Naive thymus-derived CD8-positive, alpha-beta T cell (primary cell): ENCODE results near the gene DYNLT1. TPM values are rescaled to one million over a fixed set of nuclear protein-coding genes. Genes with fewer than 3 reads are reported as not detected.

Source experiments
- ATAC-seq, 2 donors: fragments of 150-1000 bp; cut with Tn5 transposase in 1 of 2; sonication (Bioruptor Pico), chemical (Tn5 transposase) in 1 of 2; 1 replicate in 1 of 2; 2 replicates in 1 of 2; pipeline ENCODE4 v1.10.0; 2021; ENCODE audit warnings: mild to moderate bottlenecking in 2 of 2, moderate library complexity in 2 of 2
- POLR2A ChIA-PET: fragments of 350-600 bp; sonication (Branson Sonifier 250); formaldehyde crosslinking; loops from one replicate; lab custom pipeline; 2021; ENCODE audit warnings: antibody characterized with exemption; lab: Charles Lee
- DNase-seq, 10 donors: peaks; one replicate each; pipeline versions ENCODE4 v3.0.0 to v3.0.0-alpha.2; 2020 to 2022
- H3K27ac Mint-ChIP-seq, 10 donors: one replicate each; pipeline ENCODE4 v1.8.0; 2020 to 2022; ENCODE audit warnings: mild to moderate bottlenecking in 10 of 10, mixed read lengths in 10 of 10, moderate library complexity in 4 of 10, inconsistent platforms in 1 of 10
- H3K27me3 Mint-ChIP-seq, 5 donors: one replicate each; pipeline ENCODE4 v1.8.0; 2021 to 2022; ENCODE audit warnings: mixed read lengths in 5 of 5
- H3K36me3 Mint-ChIP-seq, 3 donors: one replicate each; pipeline ENCODE4 v1.8.0; 2020 to 2022; ENCODE audit warnings: mixed read lengths in 3 of 3, mild to moderate bottlenecking in 2 of 3, inconsistent platforms in 1 of 3
- H3K4me1 Mint-ChIP-seq, 4 donors: one replicate each; pipeline ENCODE4 v1.8.0; 2021 to 2022; ENCODE audit warnings: mixed read lengths in 4 of 4
- H3K4me3 Mint-ChIP-seq, 10 donors: one replicate each; pipeline ENCODE4 v1.8.0; 2020 to 2022; ENCODE audit warnings: mild to moderate bottlenecking in 10 of 10, mixed read lengths in 10 of 10, moderate library complexity in 6 of 10, inconsistent platforms in 1 of 10
- H3K9me3 Mint-ChIP-seq, 9 donors: one replicate each; pipeline ENCODE4 v1.8.0; 2020 to 2022; ENCODE audit warnings: mixed read lengths in 9 of 9, mild to moderate bottlenecking in 3 of 9, inconsistent platforms in 1 of 9, moderate library complexity in 1 of 9
- polyA plus RNA-seq, 3 donors: library from polyadenylated mRNA; unstranded; fragments of 300-500 nt; fragmentation: Illumina TruSeq; gene quantifications; one replicate each; pipeline ENCODE4 v1.2.3, GENCODE V29; 2021
- total RNA-seq, 8 experiments: library from RNA in 2 of 8; stranded (reverse) in 2 of 8; gene quantifications; one replicate each; pipeline ENCODE4 v1.2.3 and lab custom pipeline; 2021 to 2026

Gene DYNLT1
- total and polyA plus RNA-seq, 5 experiments from 2014 or later: 54.4 to 78.6 (median 63.3) TPM

DNA sequence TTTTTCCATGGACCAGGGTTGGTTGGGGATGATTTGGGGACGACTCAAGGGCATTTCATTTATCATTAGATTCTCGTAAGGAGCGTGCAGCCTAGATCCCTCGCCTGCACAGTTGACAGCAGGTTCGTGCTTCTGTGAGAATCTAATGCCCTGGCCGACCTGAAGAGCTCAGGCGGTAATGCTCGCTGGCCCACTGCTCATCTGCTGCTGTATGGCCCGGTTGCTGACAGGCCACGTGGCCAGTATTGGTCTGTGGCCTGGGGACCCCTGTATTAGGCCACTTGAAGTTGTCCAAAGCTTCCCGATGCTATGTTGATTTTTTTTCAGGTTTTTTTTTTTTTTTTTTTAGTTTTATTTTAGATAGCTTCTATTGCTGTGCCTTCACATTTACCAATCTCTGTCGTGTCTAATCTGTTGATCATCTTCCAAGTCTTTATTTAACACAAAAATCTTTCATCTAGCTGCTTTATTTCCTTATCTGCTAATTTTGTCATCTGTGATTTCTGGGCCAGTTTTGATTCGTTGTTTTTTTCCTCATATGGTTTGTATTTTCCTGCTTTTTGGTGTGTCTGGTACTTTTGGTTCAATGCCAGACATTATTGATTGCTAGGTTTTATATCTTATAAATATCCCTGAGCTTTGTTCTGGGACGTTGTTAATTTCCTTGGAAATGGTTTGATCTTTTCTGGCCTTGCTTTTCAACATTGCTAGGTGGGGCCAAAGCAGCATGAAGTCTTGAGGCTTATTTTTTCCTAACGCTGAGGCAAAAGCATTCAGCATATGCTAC lies 41.1 kb downstream of the DYNLT1 start:
- Mint-ChIP-seq H3K9me3 (no peaks in the 10 kb centered on the region), H3K36me3 (peaks cover 0 to 72% (median 8%) of the 10 kb centered on the region in 3 donors), H3K27me3 (no peaks in the 10 kb centered on the region), H3K4me3 (no peak overlapping the region), H3K4me1 (peaks cover 0 to 10% (median 8%) of the 10 kb centered on the region in 4 donors), H3K27ac (peak overlapping the region in 6 of 10 donors; percentile 4 to 75 (median 20))
- ATAC-seq: no peak
- POLR2A ChIA-PET: interaction anchor here (0.6 kb wide), 1 partner anchor 404 kb away, joined by 4 read pairs; no protein-coding TSS in a partner anchor
- peak in 1 of 10 donors; percentile 7 for DNase-seq

GRCh38 chr6:158599635-158600034 lies 44.9 kb downstream of the DYNLT1 start:
- H3K9me3 Mint-ChIP-seq: no peaks in the 10 kb centered on the region
- ATAC-seq (no peak), DNase-seq (peak in 1 of 10 donors; percentile 47)
- H3K4me3 Mint-ChIP-seq: no peak overlapping the region
- peak overlapping the region in 1 of 10 donors; percentile 69 for H3K27ac Mint-ChIP-seq
- no peaks in the 10 kb centered on the region for H3K27me3 Mint-ChIP-seq
- peaks cover 0 to 75% (median 6%) of the 10 kb centered on the region in 3 donors for H3K36me3 Mint-ChIP-seq
- peaks cover 0 to 16% (median 9%) of the 10 kb centered on the region in 4 donors for H3K4me1 Mint-ChIP-seq
- POLR2A ChIA-PET: no interaction called here

- Mint-ChIP-seq H3K27me3 (no peaks in the 10 kb centered on the region), H3K27ac (peak overlapping the region in 2 of 10 donors; percentile 35 to 61), H3K9me3 (no peaks in the 10 kb centered on the region), H3K4me3 (no peak overlapping the region), H3K36me3 (peaks cover 0 to 80% (median 9%) of the 10 kb centered on the region in 3 donors), H3K4me1 (peaks cover 0 to 11% (median 2%) of the 10 kb centered on the region in 4 donors)
- DNase-seq: peak in 1 of 10 donors; percentile 43
- ATAC-seq: no peak
- POLR2A ChIA-PET: no interaction called here
These were observed 47.0 kb downstream of the DYNLT1 start for GRCh38 chr6:158597565-158597964.

GRCh38 chr6:158596861-158597260 lies 47.7 kb downstream of the DYNLT1 start:
- DNase-seq: peak in 1 of 10 donors; percentile 19
- peaks cover 0 to 9% (median 2%) of the 10 kb centered on the region in 4 donors for H3K4me1 Mint-ChIP-seq
- H3K36me3 Mint-ChIP-seq: peaks cover under 1 to 79% (median 11%) of the 10 kb centered on the region in 3 donors
- H3K4me3 Mint-ChIP-seq: no peak overlapping the region
- no peaks in the 10 kb centered on the region for H3K9me3 Mint-ChIP-seq
- no peaks in the 10 kb centered on the region for H3K27me3 Mint-ChIP-seq
- peak overlapping the region in 8 of 10 donors; percentile 15 to 68 (median 48) for H3K27ac Mint-ChIP-seq
- ATAC-seq: no peak
- POLR2A ChIA-PET: no interaction called here

GRCh38 chr6:158595223-158595622 lies 49.3 kb downstream of the DYNLT1 start:
- peaks cover 0 to 7% (median 2%) of the 10 kb centered on the region in 4 donors for H3K4me1 Mint-ChIP-seq
- peak; percentile 64 to 67 for ATAC-seq
- peaks cover 12 to 88% (median 17%) of the 10 kb centered on the region in 3 donors for H3K36me3 Mint-ChIP-seq
- DNase-seq: peak in 3 of 10 donors; percentile 5 to 29 (median 19)
- H3K4me3 Mint-ChIP-seq: no peak overlapping the region
- no peaks in the 10 kb centered on the region for H3K27me3 Mint-ChIP-seq
- POLR2A ChIA-PET: no interaction called here
- H3K9me3 Mint-ChIP-seq: no peaks in the 10 kb centered on the region
- H3K27ac Mint-ChIP-seq: peak overlapping the region in 4 of 10 donors; percentile 15 to 60 (median 54)

DNA sequence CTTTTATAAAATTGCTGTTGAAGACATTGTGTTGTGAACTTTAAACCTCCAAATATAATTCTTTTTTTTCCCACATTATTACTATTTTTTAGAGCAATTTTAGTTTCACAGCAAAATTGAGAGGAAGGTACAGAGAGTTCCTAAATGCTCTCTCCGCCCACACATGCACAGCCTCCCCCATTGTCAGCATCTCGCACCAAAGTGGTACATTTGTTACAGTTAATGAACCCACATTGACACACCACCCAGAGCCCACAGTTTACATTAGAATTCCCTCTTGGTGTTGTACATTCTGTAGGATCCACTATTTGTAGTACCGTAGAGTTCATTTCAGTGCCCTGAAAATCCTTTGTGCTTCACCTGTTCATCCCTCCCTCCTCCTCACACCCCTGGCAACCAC lies 50.9 kb downstream of the DYNLT1 start:
- POLR2A ChIA-PET: no interaction called here
- peak overlapping the region in 3 of 10 donors; percentile 41 to 48 (median 42) for H3K27ac Mint-ChIP-seq
- H3K27me3 Mint-ChIP-seq: no peaks in the 10 kb centered on the region
- H3K36me3 Mint-ChIP-seq: peaks cover 12 to 89% (median 22%) of the 10 kb centered on the region in 3 donors
- no peak overlapping the region for H3K4me3 Mint-ChIP-seq
- no peaks in the 10 kb centered on the region for H3K9me3 Mint-ChIP-seq
- H3K4me1 Mint-ChIP-seq: peaks cover 0 to 7% (median 2%) of the 10 kb centered on the region in 4 donors
- DNase-seq (no peak), ATAC-seq (no peak)

GRCh38 chr6:158591810-158592209 lies 52.7 kb downstream of the DYNLT1 start:
- ATAC-seq: no peak

DNA sequence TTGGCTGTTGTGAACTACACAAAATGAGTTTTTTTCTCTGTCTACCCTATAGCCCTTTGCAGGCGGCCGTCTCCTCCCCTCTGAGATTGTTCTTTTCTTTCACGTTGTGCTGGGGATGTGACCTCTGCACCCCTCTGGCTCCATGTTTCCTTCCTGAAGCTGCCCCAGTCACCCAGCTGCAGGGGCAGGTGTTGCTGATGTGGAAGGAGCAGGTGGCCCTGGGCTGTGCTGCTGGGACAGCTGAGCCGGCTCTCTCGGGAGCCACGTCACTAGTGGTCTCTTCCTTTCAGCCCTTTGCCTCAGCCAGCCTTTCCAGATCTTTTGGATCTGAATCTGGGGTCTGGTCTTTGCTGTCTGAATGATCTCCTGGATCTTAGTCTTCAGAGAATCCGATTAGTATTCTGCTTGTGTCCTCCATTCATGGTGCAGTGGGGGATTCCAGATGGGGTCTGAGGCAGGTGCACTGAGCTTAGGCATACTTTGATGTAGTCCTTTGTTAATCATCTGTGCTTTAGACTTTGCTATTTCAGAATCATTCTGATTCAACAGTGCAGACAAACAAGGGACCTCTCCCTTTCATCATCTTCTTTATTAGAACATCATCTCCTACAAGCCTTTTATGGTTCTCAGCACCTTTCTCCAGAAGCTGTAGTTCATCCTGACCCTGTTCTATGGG lies 53.3 kb downstream of the DYNLT1 start:
- POLR2A ChIA-PET: no interaction called here
- no peak for ATAC-seq
- Mint-ChIP-seq H3K4me1 (peaks cover 0 to 2% (median 0%) of the 10 kb centered on the region in 4 donors), H3K27me3 (no peaks in the 10 kb centered on the region), H3K27ac (peak overlapping the region in 4 of 10 donors; percentile 6 to 76 (median 40)), H3K9me3 (no peaks in the 10 kb centered on the region), H3K4me3 (no peak overlapping the region), H3K36me3 (peaks cover 12 to 94% (median 31%) of the 10 kb centered on the region in 3 donors)
- no peak for DNase-seq

More at GRCh38 chr6:158591810-158592209, 52.7 kb downstream of the DYNLT1 start:
- DNase-seq: no peak
- H3K27ac Mint-ChIP-seq: peak overlapping the region in 3 of 10 donors; percentile 6 to 51 (median 26)
- H3K4me1 Mint-ChIP-seq: peaks cover 0 to 4% (median 0%) of the 10 kb centered on the region in 4 donors
- no peak overlapping the region for H3K4me3 Mint-ChIP-seq
- H3K27me3 Mint-ChIP-seq: no peaks in the 10 kb centered on the region
- POLR2A ChIA-PET: no interaction called here
- H3K9me3 Mint-ChIP-seq: no peaks in the 10 kb centered on the region
- peaks cover 12 to 94% (median 28%) of the 10 kb centered on the region in 3 donors for H3K36me3 Mint-ChIP-seq

DNA sequence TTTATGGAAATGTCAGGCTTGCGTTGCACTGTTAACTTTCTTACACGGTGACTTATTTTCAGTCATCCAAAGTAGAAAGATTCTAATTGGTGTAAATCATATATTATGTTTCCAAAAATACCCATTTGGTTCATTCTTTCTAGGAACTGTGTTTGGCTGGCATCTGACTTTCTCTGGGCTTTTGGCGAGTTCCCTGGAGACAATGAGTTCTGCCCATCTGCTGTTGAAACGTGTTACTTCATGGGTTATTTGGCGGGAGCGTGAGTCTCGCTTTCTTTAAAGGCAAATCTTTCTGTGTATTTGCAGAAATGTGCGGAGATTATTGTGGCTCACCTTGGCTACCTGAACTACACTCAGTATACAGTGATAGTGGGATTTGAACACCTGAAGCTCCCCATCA lies 55.2 kb downstream of the DYNLT1 start:
- DNase-seq (no peak), ATAC-seq (no peak)
- Mint-ChIP-seq H3K4me1 (no peaks in the 10 kb centered on the region), H3K27me3 (no peaks in the 10 kb centered on the region), H3K9me3 (no peaks in the 10 kb centered on the region), H3K4me3 (no peak overlapping the region), H3K27ac (peak overlapping the region in 1 of 10 donors; percentile 50), H3K36me3 (peaks cover 12 to 95% (median 42%) of the 10 kb centered on the region in 3 donors)
- POLR2A ChIA-PET: no interaction called here

GRCh38 chr6:158586652-158587051 lies 57.9 kb downstream of the DYNLT1 start:
- ATAC-seq (no peak), DNase-seq (peak in 1 of 10 donors; percentile 19)
- Mint-ChIP-seq H3K4me3 (no peak overlapping the region), H3K27ac (no peak overlapping the region), H3K27me3 (no peaks in the 10 kb centered on the region), H3K4me1 (peaks cover 0 to 2% (median 0%) of the 10 kb centered on the region in 4 donors), H3K9me3 (no peaks in the 10 kb centered on the region), H3K36me3 (peaks cover 15 to 94% (median 46%) of the 10 kb centered on the region in 3 donors)
- POLR2A ChIA-PET: no interaction called here
